Activated CD4-positive, alpha-beta T cell treated with anti-CD3 and anti-CD28 coated beads, Interleukin-2, amount 50 U/mL, for 4 hours (primary cell): Measurements from ENCODE around the gene NEDD4L.

ENCODE experiments used
- DNase-seq, 2 experiments: peaks; one replicate each; pipeline ENCODE4 v3.0.0-alpha.2; 2020

The NEDD4L gene

DNA sequence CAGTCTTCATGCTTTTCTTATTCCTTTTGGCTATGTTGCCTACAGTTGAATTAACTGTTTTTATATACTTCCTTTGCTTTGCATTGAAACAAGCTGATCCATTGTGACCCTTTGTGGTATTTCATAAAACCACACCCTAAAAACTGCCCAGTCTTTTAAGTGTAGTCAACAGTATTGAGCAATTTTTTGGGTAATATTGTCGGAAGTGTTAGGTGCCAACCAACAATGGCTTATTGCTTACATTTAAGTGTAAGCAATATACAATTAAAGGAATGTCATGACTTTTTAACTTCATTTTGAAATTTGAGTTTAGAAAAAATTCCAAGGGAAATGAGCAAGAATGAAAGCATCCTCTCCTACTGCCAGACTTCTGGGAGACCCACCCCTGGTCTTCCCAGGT, 174.1 kb downstream of the NEDD4L start:
- no peak for DNase-seq

DNA sequence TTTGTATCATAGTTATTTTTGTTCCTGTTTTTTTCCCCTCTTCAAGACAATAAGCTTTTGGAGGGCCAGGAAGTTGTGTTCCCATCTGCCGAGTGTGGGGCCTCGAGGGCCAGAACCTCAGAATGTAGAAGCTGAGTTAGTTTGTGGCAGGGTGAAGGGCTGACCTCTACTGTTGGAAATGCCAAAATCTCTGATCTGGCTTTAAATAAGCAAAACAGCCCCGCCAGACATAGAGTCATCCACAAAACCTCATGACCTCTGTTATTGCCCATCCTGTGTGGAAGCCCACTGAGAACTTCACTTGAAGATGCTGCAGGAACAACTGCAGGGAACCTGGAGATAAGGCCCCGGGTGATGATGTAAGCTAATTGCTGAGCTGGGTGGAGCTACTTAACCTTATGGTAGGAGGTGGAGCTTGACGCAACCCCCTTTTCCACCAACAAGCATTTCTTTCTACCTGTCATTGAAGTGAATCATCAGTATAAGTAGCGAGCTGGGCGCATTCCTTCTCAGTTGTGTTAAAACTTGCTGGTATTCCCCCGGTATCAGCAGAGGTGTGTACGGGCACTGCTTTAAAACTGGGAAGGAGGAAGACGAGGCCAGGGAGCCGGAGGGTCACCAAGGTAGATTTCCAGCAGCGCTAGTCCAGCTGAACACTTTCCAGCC, 177.2 kb downstream of the NEDD4L start:
- no peak for DNase-seq

DNA sequence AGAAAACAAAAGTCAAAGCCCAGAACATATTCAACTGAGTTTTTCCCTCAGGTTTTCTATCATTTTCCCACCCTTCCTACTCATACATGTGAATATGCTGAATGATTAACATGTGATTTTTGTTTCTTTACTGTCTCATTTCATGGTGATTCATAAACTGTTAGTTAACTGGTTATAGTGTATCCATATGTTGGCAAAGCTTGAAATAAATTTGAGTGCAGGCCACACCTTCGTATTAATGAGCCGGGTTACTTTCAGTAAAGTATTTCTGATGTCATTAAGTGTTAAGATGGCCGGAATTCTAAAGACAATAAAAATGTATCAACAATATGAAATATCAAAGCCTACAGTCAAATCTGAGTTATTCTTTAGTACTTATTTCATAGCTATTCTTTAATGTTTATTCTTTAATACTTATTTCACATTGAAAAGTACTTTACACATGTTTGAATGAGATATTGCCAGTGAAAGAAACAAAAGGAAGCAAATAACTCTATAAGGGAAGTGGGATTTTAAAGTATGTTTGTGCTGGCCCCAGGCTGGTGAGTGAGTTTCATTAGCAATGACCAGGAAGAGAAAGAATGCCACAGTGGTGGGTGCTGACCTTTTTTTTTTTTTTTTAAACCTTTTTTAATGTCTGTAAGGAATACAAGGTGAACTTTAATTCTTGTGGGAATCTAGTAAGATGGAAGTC, 178.6 kb downstream of the NEDD4L start:
- DNase-seq: no peak

DNA sequence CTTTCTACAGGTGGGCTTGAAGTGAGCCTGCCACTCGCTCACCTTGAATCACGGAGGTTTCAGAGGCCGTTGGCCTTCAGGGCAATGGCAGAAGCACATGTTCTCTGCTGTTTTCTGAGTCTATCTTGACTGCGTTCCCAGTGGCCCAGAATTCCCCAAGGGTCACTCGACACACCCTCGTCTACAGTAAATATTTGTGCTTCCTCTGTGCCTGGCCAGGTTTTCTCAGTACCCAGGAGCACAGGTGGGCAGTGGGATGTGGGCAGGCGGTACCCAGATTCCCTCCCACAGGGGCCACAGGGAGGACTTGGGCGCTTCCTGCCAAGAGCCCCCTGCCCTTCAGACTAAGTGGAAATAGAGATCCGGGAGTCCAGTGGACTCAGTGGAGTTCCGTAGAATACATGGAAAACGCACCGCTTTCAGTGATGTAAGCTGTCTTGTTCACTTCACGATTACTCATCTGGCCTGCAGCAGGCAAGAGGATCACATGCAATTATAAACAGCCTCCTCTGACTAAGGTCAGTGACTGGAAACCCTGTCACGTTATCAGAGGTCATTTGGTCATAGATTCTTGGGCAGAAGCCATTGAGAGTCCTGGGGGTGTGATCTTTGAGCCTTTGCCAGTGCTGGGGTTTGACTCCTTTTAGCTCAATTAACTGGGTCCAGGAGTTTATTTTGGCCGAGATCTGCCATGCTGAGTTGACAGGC, 179.8 kb downstream of the NEDD4L start:
- no peak for DNase-seq

DNA sequence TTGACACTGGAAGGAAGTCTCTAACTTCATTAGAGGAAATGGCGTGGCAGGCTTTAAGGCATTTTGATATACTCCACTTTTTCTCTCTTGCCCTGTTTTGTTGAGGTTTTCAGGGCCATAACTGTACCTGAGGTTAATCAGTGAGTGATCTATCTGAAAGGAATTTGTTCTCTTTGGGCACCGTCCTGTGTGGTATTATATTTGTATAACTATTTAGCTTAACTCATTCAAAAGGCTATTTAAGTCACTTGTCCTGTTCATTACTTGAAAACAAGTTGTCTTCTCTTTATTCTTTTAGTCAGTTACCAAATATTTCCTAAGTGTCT, 180.4 kb downstream of the NEDD4L start:
- no peak for DNase-seq

DNA sequence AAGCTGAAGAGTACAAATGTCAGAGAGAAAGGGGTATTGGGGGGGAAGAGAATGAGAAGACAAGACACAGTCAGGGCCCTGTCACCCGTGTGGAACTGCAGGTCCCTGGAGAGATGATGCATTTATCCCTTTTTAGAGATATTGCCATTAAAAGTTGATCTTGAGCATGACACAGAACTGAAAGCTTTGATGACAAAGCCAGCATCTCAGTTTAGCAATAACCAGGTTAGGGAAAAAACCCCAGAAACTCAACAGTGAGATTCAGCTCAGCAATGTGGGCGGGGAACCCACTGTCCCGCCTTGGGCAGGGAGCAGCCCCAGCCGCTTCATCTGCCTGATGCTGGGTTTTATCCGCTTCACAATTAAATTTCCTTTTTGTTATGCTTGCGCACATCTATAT, 181.1 kb downstream of the NEDD4L start:
- no peak for DNase-seq

DNA sequence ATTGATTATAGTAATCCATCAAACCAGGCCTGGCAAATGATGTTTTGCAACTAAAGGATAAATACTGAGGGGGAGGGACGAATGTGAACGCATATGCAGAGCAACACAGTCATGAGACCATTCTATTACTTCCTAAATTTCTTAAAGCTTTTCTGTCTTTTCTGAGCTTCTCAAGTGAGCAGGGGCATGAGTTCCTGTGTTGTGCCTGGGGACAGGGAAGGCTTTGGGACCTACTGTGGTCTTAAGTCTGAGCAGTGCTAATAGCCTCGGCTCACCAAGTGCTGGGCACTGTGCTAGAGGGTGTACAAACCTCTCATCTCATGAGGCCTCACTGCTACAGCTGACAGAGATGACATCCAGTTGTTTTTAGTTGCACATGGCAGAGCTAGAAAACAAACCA, 182.4 kb downstream of the NEDD4L start:
- DNase-seq: no peak

DNA sequence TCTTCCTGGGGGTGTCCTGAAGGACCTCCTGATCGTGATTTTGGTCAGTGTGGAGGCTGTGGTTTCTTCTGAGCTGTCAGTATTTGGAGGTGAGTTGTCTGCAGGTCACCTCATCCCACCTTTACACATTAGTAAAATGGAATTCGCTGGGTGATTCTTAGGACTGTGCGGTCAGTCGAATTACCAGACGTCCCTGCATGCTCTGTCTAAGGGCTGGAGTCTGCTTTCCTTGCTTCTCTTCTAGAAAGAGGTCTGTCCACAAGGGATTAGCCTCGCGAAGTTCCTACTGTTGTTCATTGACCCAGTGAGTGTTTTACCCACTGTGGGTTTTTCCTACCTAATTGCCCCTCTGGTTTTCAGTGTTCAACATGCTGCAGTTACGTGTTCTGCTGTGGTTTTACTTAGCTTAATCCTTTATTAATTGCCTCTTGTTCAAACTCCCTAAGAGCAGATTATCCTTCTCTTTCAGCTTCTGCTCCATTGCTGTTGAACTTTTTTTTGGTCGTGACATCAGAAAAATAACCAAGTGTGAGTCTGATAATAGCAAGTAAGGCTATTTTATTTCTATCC, 183.4 kb downstream of the NEDD4L start:
- DNase-seq: no peak

DNA sequence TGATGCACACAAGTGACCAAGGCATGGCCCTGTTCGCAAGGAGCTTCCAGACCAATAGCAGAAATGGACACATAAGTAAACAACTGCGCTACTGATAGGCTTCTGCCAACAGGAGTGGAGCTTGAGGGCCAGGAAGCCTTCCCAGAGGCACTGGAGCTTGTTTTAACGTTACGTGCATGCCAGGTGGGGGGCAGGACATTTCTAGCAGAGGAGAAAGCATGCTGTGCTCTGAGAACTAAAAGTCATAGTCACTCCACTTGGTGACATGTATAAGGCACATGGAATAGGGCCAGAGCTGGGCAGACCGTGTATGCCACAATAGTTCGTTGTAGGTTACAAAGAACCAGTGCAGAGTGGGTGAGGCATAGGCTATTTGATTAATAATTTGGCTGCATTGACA, 184.2 kb downstream of the NEDD4L start:
- DNase-seq: no peak

DNA sequence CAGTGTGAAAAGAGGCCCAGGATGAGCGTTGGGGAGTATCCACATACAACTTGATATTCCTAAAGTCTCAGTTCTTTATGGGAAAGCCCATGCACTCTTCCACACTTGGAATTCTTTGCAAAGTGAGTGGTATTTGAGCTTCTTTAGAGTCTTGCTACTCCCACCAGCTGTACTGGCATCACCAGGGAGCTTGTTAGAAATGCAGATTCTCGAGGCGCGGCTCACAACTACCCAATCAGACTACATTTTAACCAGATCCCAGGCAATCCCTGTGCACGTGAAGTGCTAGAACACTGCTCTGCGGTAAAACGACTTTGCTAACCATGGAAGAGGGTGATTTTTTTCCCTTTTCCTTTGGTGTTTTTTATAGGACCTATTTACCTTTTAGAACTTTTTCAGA, 184.7 kb downstream of the NEDD4L start:
- no peak for DNase-seq

DNA sequence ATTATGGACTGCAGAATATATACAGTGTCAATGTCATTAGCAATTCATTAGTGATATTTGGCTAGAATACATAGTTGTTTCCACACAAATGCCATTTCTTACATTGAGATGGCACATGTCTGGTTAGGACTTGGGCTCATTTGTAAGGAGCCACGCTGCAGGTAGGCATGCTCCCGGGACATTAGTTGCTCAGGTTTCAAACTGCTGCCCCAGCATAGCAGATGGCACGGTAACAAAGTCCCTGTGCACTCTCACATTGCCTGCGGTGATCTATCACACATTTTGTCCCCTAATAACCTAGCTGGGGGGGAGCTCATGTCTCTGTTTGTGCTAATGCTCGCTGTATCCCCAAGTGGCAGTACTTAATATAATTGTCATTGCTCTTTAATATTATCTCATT, 185.1 kb downstream of the NEDD4L start:
- DNase-seq: no peak

DNA sequence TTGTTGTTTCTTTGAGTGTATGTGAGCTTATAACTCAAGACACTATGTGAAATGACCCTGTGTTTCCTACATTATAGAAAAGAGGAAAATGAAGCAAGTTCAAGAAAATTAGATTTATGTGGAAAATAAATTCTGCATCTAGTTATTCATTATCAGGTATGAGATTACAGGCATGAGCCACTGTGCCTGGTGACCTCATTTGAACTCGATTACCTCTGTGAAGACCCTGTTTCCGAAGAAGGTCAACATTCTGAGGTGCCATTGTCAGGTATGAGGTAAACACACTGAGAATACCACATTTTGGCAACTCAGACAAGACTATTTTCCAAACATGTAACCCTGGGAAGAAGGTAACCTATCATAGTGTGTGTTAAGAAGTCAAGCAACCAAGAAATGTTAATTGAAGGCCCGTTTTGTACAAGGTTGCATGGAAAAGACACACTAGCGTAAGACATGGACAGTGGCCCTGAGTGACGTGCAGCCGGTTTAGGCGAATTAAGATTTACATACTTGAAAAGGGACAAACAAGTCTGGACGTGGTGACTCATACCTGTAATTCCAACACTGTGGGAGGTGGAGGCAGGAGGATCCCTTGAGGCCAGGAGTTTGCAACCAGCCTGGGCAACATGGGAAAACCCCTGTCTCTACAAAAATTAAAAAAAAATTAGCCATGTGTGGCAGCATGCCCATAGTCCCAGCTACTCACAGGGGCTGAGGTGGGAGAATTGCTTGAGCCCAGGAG, 186.6 kb downstream of the NEDD4L start:
- no peak for DNase-seq

DNA sequence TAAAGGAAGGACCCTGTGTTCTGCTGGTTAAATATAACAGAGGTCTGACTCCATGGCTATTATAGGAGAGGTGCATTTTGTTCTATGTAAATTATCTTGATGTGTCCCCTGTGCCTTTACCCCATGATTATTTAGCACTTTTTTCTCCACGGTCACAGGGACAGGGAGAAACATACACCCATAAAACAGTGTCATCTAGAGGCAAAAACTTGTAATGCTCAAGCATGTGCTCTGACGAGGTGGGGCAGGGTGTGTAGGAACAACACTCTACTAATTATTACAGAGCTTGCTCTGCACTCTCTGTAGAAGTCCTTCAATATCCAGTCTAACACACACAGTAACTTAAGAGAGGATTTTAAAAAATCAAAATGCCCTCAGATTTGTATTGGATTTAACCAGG, 187.9 kb downstream of the NEDD4L start:
- no peak for DNase-seq

DNA sequence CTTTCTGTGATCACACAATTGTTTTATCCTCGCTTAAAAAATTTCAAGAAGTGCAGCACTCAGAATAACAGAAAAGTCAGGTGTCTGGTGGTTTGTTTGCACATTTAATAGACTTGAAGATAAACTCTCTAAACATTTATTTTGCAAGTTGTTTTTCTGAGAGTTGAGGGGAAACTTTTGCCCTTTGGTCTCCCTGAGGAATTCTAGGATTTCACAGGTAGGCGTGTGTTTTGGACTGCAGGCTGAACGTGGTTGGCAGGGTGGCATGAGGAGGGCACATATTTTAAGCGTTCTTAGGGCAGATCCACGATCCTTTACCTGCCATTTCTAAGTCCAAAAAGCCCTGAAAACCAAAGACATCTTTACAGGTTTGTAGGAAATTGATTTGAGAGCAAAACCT, 188.6 kb downstream of the NEDD4L start:
- DNase-seq: no peak

DNA sequence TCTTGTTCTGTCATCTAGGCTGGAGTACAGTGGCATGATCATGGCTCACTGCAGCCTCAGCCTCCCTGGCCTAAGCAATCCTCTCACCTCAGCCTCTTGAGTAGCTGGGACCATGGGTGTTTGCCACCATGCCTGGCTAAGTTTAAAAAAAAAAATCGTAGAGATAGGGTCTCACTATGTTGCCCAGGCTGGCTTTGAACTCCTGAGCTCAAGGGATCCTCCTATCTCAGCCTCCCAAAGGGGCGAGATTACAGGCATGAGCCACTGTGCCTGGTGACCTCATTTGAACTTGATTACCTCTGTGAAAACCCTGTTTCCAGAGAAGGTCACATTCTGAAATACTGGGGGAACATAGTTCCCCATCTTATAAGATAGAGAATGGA, 190.3 kb downstream of the NEDD4L start:
- DNase-seq: no peak

DNA sequence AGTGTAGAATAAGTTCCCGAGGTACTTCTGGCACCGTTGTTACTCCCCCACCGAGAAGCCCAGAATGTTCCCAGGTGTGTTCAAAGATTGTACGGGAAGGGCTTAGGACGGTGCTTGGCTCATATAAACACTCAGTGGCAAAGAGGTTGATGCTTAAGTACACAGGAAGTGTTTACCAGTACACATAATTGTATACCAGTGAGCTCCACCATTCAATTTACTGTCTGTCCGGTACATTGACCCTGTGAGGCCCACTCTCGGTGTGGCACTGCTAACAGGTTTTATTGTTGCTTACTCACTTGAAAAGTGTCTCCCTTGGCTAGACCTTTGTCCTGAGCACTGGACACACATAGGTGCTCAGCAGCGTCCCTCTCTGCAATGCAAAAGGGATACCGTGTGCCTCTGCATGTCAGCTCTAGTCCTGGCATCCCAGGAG, 191.0 kb downstream of the NEDD4L start:
- DNase-seq: no peak

DNA sequence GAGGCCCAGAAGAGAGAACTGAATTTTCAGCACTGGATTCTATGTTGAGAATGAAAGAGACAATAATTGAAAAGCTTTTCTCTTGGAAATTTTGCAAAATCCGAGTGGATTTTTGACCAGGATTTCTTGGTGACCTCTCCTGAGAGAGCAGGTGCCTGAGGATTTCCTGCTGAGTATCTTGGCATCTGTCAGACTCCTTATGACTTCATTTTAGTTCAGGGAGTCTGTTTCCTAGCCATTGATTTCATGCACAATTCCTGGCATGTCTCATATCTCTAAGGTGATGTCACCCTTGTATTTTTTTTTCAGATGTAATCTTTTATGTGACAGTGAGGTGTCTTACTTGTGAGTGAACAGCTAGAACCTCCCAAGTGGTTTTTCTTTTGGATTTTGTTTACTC, 195.9 kb downstream of the NEDD4L start:
- no peak for DNase-seq

DNA sequence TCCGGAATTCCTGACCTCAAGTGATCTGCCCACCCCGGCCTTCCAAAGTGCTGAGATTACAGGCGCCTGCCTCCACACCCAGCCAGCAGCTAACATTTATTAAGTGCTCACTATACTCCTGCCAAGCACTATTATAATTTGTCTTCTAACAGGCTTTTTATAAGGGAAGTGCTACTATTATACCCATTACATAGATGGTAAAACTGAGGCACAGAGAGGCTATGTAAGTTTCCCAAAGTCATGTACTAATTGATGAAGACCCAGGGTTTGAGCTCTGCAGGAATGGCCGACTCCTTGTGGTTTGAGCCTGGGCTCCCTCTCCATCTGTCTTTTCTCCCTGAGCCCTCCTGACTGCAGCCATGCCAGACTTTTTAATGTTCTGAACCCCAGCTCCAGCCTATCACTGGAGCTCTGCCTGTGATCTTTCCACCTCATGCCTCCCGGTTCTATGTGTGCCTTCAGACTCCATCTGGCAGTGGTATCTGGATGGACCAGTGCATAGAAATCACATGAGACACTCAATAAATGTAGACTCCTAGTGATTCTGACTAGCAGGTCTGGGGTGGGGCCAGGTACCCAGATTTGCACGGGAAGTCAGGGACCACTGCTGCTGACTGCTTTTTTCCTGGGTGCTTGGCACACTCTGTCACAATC, 197.1 kb downstream of the NEDD4L start:
- no peak for DNase-seq

DNA sequence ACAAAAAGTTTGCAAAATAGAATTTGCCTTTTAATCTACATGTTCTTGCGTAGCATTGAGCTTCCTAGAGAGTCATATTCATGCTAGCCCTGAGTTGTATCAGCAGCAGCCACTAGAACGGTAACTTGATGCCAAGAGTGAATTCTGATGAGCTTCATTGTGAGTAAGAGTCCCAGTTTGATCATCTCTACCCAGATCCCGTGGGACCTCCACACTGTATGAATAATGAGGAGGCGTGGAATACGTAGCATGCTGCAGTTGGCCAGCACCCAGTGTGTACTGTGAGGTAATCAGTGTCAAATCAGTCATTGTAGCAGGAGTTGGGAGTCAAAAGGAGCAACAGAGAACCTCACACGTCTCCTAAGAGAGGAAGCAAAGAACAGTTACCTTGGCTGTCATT, 197.9 kb downstream of the NEDD4L start:
- no peak for DNase-seq

DNA sequence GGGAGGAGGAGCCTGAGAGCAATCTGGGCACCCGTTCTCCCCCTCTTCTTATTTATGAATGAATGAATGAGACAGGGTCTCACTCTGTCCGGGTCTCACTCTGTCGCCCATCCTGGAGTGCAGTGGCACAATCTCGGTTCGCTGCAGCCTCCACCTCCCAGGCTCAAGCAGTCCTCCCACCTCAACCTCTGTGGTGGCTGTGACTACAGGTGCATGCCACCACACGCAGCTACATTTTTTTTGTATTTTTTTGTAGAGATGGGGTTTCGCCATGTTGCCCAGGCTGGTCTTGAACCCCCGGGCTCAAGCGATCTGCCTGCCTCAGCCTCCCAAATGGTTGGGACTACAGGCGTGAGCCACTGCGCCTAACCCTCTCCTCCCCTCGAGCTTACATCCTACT, 198.4 kb downstream of the NEDD4L start:
- DNase-seq: no peak

DNA sequence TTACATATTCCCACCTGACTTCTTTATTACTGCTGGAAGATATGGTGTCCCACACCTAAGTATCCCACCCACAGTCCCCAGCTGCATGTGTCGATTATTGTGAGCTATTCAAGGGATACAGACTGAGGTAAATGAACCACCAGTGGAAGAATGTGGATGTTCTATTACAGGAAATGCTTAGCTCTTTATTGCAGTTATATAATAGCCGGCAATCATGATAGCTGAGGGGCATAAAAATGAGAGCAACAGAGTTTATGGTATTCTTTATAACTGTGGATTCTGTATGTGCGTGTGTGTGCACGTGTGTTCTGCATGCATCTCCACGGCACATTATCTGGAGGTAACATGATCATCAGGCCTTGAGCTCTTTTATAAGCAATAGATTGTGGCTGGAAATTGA, 198.9 kb downstream of the NEDD4L start:
- DNase-seq: no peak

DNA sequence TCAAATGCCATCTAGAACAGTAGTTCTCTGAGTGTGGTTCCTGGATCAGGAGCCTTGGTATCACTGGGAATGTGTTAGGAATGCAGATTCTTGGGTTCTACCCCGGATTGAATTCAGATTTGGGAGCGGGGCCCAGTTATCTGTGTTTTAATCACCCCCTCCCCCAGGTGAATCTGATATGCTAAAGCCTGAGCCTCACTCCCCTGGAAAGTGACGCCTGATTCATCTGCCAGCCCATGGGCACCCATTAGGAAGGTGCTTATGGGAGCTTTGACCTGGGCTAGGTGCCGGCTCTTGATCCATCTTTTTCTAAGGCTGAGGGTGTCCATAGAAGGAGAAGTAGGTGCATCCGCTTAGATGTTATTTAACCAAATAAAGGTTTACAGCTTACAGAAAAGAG, 199.4 kb downstream of the NEDD4L start:
- no peak for DNase-seq

DNA sequence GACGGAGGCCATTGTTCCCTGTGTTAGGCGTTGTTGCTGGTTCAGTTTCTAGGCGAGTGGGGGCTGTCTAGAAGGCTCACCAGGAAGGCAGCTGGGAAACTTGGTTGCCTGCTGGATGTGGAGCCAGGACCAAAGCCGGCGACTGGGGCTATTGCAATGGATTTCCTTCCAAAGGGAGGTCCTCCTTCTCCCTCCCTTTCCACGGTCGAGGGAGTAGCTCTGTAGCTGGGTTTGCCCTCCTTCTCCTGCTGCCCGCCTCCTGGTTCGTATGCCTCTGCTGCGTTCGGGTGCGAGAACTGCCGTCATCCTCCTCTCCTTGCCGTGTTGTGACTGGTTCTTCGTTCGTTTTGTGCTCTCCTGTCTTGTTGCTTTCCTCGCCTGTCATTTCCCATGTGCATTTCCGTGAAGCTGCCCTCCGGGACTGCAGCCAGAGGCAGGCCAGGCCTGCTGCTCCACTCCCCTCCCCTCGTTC, 203.4 kb downstream of the NEDD4L start:
- DNase-seq: no peak
